Activated T-helper 2 cell treated with anti-CD3 and anti-CD28 coated beads, Interferon-gamma antibody, Interleukin-2, Interleukin-4, amounts not matched to agents 10 μg/mL and 5 μg/mL and 100 μg/mL, durations not matched to agents 14 hours and 24 hours and 36 hours (primary cell): ENCODE measurements around the gene CATSPERD. TPM values are rescaled to one million over a fixed set of nuclear protein-coding genes. Genes with fewer than 3 reads are reported as not detected.
"Not testable (repeated sequence)": the region's sequence is repeated elsewhere in the genome, so short reads cannot be mapped to it uniquely, and the experiment has no call there.

Experiments
- DNase-seq: peaks from one replicate; pipeline ENCODE4 v3.0.0; 2021; ENCODE audit warnings: low spot score
- H3K27ac Mint-ChIP-seq: one replicate; pipeline ENCODE4 v1.8.0; 2021; ENCODE audit warnings: mixed read lengths
- H3K27me3 Mint-ChIP-seq: one replicate; pipeline ENCODE4 v1.8.0; 2021; ENCODE audit warnings: low read depth, mixed read lengths
- H3K36me3 Mint-ChIP-seq: one replicate; pipeline ENCODE4 v1.8.0; 2021; ENCODE audit warnings: low read depth, mixed read lengths
- H3K4me1 Mint-ChIP-seq: one replicate; pipeline ENCODE4 v1.8.0; 2021; ENCODE audit warnings: low read depth, mixed read lengths
- H3K4me3 Mint-ChIP-seq: one replicate; pipeline ENCODE4 v1.8.0; 2021; ENCODE audit warnings: low read depth, mild to moderate bottlenecking, moderate library complexity, mixed read lengths
- H3K9me3 Mint-ChIP-seq: one replicate; pipeline ENCODE4 v1.8.0; 2021; ENCODE audit warnings: mixed read lengths
- intact Hi-C: fragments of 100-400 bp; cut with micrococcal nuclease; formaldehyde crosslinking; loops from one replicate; pipeline ENCODE4 v1.15.1; 2023
- total RNA-seq: library from RNA; stranded (reverse); gene quantifications from 2 replicates; pipeline ENCODE4 v1.2.3, GENCODE V29; 2022

Gene CATSPERD
- total RNA-seq, 1 donor from 2014 or later: not detected

GRCh38 chr19:5680084-5680436, 40.4 kb upstream of the CATSPERD start:
- Mint-ChIP-seq H3K36me3 (no peaks in the 10 kb centered on the region), H3K27ac (peak overlapping the region; percentile 87), H3K9me3 (no peaks in the 10 kb centered on the region), H3K27me3 (no peaks in the 10 kb centered on the region), H3K4me3 (peak overlapping the region; percentile 95), H3K4me1 (peaks cover 14% of the 10 kb centered on the region)
- intact Hi-C loops: loop anchor here (1.0 to 2.0 kb wide), 4 partner anchors 10 to 111 kb away; partner anchors contain the start of genes CATSPERD, DUS3L, LONP1 and RPL36
- DNase-seq: no peak

GRCh38 chr19:5680437-5681368, 39.7 kb upstream of the CATSPERD start, which contains the start of the genes HSD11B1L and MICOS13:
HSD11B1L (plus strand) TSS chr19:5681027; CDS start chr19:5684833, 3,806 bp downstream.
MICOS13 (minus strand) TSS chr19:5680516; CDS start chr19:5680486, 30 bp downstream.
- DNase-seq: peak; percentile 98
- Mint-ChIP-seq H3K9me3 (no peaks in the 10 kb centered on the region), H3K27ac (peak within 1 kb of the TSS; percentile 87), H3K4me3 (peak within 1 kb of the TSS; percentile 95), H3K36me3 (no peaks in the 10 kb centered on the region), H3K27me3 (no peaks in the 10 kb centered on the region), H3K4me1 (peaks cover 14% of the 10 kb centered on the region)
- intact Hi-C loops: loop anchor here (1.0 to 2.0 kb wide), 4 partner anchors 10 to 110 kb away; partner anchors contain the start of genes CATSPERD, DUS3L, LONP1 and RPL36

- no peak for DNase-seq
Observed at GRCh38 chr19:5681391-5682106, 38.9 kb upstream of the CATSPERD start.

GRCh38 chr19:5682107-5682482, 38.3 kb upstream of the CATSPERD start:
- no peaks in the 10 kb centered on the region for H3K36me3 Mint-ChIP-seq
- intact Hi-C loops: no loop called here
- H3K4me1 Mint-ChIP-seq: peaks cover 18% of the 10 kb centered on the region
- H3K9me3 Mint-ChIP-seq: no peaks in the 10 kb centered on the region
- no peak overlapping the region for H3K27ac Mint-ChIP-seq
- no peaks in the 10 kb centered on the region for H3K27me3 Mint-ChIP-seq
- peak overlapping the region; percentile 78 for H3K4me3 Mint-ChIP-seq
- no peak for DNase-seq

More at GRCh38 chr19:5681391-5682106, 38.9 kb upstream of the CATSPERD start:
- Mint-ChIP-seq H3K27ac (peak overlapping the region; percentile 59), H3K9me3 (no peaks in the 10 kb centered on the region), H3K36me3 (no peaks in the 10 kb centered on the region), H3K27me3 (no peaks in the 10 kb centered on the region), H3K4me1 (peaks cover 17% of the 10 kb centered on the region), H3K4me3 (peak overlapping the region; percentile 78)
- intact Hi-C loops: loop anchor here (2.0 kb wide), 2 partner anchors 39 to 109 kb away; partner anchors contain the start of genes CATSPERD, DUS3L and LONP1

GRCh38 chr19:5683177-5683886, 37.1 kb upstream of the CATSPERD start:
- no peaks in the 10 kb centered on the region for H3K27me3 Mint-ChIP-seq
- peak overlapping the region; percentile 29 for H3K27ac Mint-ChIP-seq
- H3K9me3 Mint-ChIP-seq: no peaks in the 10 kb centered on the region
- peak overlapping the region; percentile 49 for H3K4me3 Mint-ChIP-seq
- peaks cover 20% of the 10 kb centered on the region for H3K4me1 Mint-ChIP-seq
- intact Hi-C loops: no loop called here
- H3K36me3 Mint-ChIP-seq: no peaks in the 10 kb centered on the region
- no peak for DNase-seq

GRCh38 chr19:5684694-5685430, 35.6 kb upstream of the CATSPERD start:
- Mint-ChIP-seq H3K36me3 (no peaks in the 10 kb centered on the region), H3K27me3 (no peaks in the 10 kb centered on the region), H3K4me1 (peaks cover 18% of the 10 kb centered on the region), H3K9me3 (no peaks in the 10 kb centered on the region), H3K27ac (no peak overlapping the region), H3K4me3 (no peak overlapping the region)
- intact Hi-C loops: no loop called here
- DNase-seq: no peak

GRCh38 chr19:5686326-5686646, 34.2 kb upstream of the CATSPERD start:
- Mint-ChIP-seq H3K4me3 (peak overlapping the region; percentile 78), H3K27ac (peak overlapping the region; percentile 85), H3K4me1 (peaks cover 18% of the 10 kb centered on the region), H3K9me3 (no peaks in the 10 kb centered on the region), H3K27me3 (no peaks in the 10 kb centered on the region), H3K36me3 (peaks cover 12% of the 10 kb centered on the region)
- intact Hi-C loops: no loop called here
- DNase-seq: no peak

GRCh38 chr19:5686647-5687359, 33.6 kb upstream of the CATSPERD start:
- Mint-ChIP-seq H3K36me3 (peaks cover 17% of the 10 kb centered on the region), H3K4me3 (peak overlapping the region; percentile 78), H3K27me3 (no peaks in the 10 kb centered on the region), H3K9me3 (no peaks in the 10 kb centered on the region), H3K4me1 (peaks cover 14% of the 10 kb centered on the region), H3K27ac (peak overlapping the region; percentile 85)
- peak; percentile 95 for DNase-seq
- intact Hi-C loops: no loop called here

GRCh38 chr19:5687360-5688198, 32.9 kb upstream of the CATSPERD start:
- no peaks in the 10 kb centered on the region for H3K27me3 Mint-ChIP-seq
- intact Hi-C loops: no loop called here
- peaks cover 15% of the 10 kb centered on the region for H3K4me1 Mint-ChIP-seq
- H3K9me3 Mint-ChIP-seq: no peaks in the 10 kb centered on the region
- H3K27ac Mint-ChIP-seq: no peak overlapping the region
- H3K36me3 Mint-ChIP-seq: peaks cover 25% of the 10 kb centered on the region
- no peak for DNase-seq
- H3K4me3 Mint-ChIP-seq: peak overlapping the region; percentile 78

- Mint-ChIP-seq H3K36me3 (peaks cover 33% of the 10 kb centered on the region), H3K4me1 (peaks cover 15% of the 10 kb centered on the region), H3K4me3 (peak overlapping the region; percentile 60)
- DNase-seq, H3K27me3 Mint-ChIP-seq, intact Hi-C loops, H3K27ac Mint-ChIP-seq, H3K9me3 Mint-ChIP-seq: not testable (repeated sequence)
Observed at GRCh38 chr19:5688262-5688881, 32.1 kb upstream of the CATSPERD start.
